ENCODE data around the gene ARHGEF3.

DNA sequence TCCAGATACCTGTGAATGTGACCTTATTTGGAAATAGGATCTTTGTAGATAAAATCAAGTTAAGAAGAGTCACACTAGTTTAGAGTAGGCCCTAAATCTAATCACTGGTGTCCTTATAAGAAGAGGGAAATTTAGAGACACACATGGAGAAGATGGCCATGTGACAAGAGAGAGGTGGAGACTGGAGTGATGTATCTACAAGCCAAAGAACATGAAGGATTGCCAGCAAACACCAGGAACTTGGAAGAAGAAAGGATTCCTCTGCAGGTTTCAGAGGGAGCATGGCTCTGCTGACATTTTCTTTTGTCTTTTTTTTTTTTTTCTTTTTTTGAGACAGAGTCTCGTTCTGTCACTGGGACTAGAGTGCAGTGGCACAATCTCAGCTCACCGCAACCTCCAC is 20.8 kb downstream of the ARHGEF3 start:
- TF ChIP-seq, protein P1, sequence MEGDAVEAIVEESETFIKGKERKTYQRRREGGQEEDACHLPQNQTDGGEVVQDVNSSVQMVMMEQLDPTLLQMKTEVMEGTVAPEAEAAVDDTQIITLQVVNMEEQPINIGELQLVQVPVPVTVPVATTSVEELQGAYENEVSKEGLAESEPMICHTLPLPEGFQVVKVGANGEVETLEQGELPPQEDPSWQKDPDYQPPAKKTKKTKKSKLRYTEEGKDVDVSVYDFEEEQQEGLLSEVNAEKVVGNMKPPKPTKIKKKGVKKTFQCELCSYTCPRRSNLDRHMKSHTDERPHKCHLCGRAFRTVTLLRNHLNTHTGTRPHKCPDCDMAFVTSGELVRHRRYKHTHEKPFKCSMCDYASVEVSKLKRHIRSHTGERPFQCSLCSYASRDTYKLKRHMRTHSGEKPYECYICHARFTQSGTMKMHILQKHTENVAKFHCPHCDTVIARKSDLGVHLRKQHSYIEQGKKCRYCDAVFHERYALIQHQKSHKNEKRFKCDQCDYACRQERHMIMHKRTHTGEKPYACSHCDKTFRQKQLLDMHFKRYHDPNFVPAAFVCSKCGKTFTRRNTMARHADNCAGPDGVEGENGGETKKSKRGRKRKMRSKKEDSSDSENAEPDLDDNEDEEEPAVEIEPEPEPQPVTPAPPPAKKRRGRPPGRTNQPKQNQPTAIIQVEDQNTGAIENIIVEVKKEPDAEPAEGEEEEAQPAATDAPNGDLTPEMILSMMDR (IDR thresholded peaks at IDR 0.05) = no peak
- no peak for TF ChIP-seq EZH2 (IDR thresholded peaks at IDR 0.05)
- TF ChIP-seq EZH2phosphoT487 (IDR thresholded peaks at IDR 0.05) = no peak

Data from neural progenitor cell (in vitro differentiated cells).